ENCODE measurements around the gene TXNL4A.

Gene TXNL4A

DNA sequence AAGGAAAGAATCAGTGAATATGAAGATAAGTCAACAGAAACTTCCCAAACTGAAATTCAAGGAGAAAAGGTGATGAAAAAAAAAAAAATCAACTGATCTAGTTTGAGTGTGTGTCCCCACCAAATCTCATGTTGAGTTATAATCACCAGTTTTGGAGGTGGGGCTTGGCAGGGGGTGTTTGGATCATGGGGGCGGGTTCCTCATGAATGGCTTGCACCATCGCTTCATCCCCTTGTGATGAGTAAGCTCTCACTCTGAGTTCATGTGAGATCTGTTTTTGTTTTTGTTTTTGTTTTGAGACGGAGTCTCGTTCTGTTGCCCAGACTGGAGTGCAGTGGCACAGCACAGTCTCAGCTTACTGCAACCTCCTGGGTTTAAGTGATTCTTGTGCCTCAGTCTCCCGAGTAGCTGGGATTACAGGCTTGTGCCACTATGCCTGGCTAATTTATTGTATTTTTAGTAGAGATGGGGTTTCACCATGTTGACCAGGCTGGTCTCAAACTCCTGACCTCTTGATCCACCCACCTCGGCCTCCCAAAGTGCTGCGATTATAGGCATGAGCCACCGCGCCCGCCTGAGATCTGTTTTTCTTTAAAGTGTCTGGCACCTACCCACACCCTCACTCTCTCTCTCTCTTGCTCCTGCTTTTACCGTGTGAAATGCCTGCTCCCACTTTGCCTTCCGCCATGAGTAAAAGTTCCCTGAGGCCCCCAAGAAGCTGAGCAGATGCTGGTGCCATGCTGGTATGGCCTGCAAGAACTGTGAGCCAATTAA is 32.9 kb downstream of the TXNL4A start:
- TF ChIP-seq JUND (IDR thresholded peaks at IDR 0.05; ENCODE audit: low read depth): no peak
- DNase-seq (ENCODE audit: low read depth in 1 of 2, low spot score in 1 of 2): no peak
- in situ Hi-C loops (cut with HindIII; ENCODE audit: low pct_unique_long_range_greater_than_20kb, low sequenced_read_pairs): no loop called here

DNA sequence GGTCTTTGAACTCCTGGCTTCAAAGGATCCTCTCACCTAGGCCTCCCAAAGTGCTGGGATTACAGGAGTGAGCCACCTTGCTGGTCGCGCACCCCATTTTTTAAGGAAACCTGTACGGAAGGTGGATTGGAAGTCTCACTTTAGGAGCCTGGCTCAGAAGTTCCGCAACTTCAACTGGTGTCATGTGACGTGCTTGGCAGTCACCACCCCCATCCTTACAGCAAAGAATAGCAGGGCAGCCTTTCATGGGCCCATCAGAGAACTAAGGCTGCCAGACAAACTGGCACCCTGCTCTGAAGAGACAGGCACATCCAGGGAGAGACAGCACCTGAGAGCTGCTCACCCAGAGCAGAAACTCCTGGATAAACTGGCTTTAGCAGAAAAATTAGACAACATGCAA is 33.6 kb downstream of the TXNL4A start:
- in situ Hi-C loops (cut with HindIII; ENCODE audit: low pct_unique_long_range_greater_than_20kb, low sequenced_read_pairs): no loop called here
- DNase-seq (ENCODE audit: low read depth in 1 of 2, low spot score in 1 of 2): no peak
- no peak for TF ChIP-seq JUND (IDR thresholded peaks at IDR 0.05; ENCODE audit: low read depth)

DNA sequence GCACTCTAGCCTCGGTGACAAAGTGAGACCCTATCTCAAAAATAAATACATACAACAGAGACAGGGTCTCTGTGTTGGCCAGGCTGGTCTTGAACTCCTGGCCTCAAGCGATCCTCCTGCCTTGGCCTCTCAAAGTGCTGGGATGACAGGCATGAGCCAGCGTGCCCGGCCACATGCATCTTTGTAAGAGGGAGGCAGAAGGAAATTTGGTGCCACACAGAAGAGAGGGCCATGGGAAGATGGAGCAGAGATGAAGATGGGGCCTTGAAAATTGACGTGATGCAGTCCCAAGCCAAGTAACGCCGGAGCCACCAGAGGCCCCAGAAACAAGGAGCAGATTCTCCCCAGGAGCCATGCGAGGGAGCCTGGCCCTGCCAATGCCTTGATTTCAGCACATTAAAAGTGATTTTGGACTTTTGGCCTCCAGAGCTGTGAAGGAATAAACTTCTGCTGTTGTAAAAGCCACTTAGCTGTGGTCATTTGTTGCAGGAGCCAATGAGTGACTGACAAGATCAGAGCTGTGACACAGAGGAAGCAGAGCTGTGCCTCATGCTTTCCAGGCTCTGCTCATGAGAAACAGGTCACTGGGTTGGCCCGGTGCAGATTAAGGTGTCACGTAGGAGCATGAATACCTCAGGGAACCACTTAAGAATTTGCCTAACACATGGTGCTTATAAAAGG is 34.3 kb downstream of the TXNL4A start:
- DNase-seq (ENCODE audit: low read depth in 1 of 2, low spot score in 1 of 2): no peak
- in situ Hi-C loops (cut with HindIII; ENCODE audit: low pct_unique_long_range_greater_than_20kb, low sequenced_read_pairs): no loop called here
- no peak for TF ChIP-seq JUND (IDR thresholded peaks at IDR 0.05; ENCODE audit: low read depth)

- TF ChIP-seq JUND (IDR thresholded peaks at IDR 0.05; ENCODE audit: low read depth): no peak
- in situ Hi-C loops (cut with HindIII; ENCODE audit: low pct_unique_long_range_greater_than_20kb, low sequenced_read_pairs): no loop called here
- DNase-seq (ENCODE audit: low read depth in 1 of 2, low spot score in 1 of 2): no peak
These were observed 35.3 kb downstream of the TXNL4A start for GRCh38 chr18:79952996-79953559.

- TF ChIP-seq JUND (IDR thresholded peaks at IDR 0.05; ENCODE audit: low read depth): no peak
These were observed 35.8 kb downstream of the TXNL4A start for GRCh38 chr18:79952456-79952995.

GRCh38 chr18:79951545-79952455 is 36.6 kb downstream of the TXNL4A start, which contains the start of gene SLC66A2:
Gene SLC66A2, minus strand, starts transcription at chr18:79951653. Its CDS starts 727 bp downstream, at chr18:79950926.
- peak; percentile 72 to 87 for DNase-seq (ENCODE audit: low read depth in 1 of 2, low spot score in 1 of 2)
- no peak for TF ChIP-seq JUND (IDR thresholded peaks at IDR 0.05; ENCODE audit: low read depth)
- in situ Hi-C loops (cut with HindIII; ENCODE audit: low pct_unique_long_range_greater_than_20kb, low sequenced_read_pairs): no loop called here

More at GRCh38 chr18:79952456-79952995, 35.8 kb downstream of the TXNL4A start:
- DNase-seq (ENCODE audit: low read depth in 1 of 2, low spot score in 1 of 2): no peak
- in situ Hi-C loops (cut with HindIII; ENCODE audit: low pct_unique_long_range_greater_than_20kb, low sequenced_read_pairs): no loop called here

- TF ChIP-seq JUND (IDR thresholded peaks at IDR 0.05; ENCODE audit: low read depth): no peak
- DNase-seq (ENCODE audit: low read depth in 1 of 2, low spot score in 1 of 2): peak in 1 of 2 experiments; percentile 30
- in situ Hi-C loops (cut with HindIII; ENCODE audit: low pct_unique_long_range_greater_than_20kb, low sequenced_read_pairs): no loop called here
These were observed 37.6 kb downstream of the TXNL4A start for GRCh38 chr18:79950515-79951341.

- in situ Hi-C loops (cut with HindIII; ENCODE audit: low pct_unique_long_range_greater_than_20kb, low sequenced_read_pairs): no loop called here
- no peak for TF ChIP-seq JUND (IDR thresholded peaks at IDR 0.05; ENCODE audit: low read depth)
- no peak for DNase-seq (ENCODE audit: low read depth in 1 of 2, low spot score in 1 of 2)
These were observed 38.5 kb downstream of the TXNL4A start for GRCh38 chr18:79949697-79950487.

GRCh38 chr18:79948719-79949411 is 39.5 kb downstream of the TXNL4A start:
- no peak for TF ChIP-seq JUND (IDR thresholded peaks at IDR 0.05; ENCODE audit: low read depth)
- no peak for DNase-seq (ENCODE audit: low read depth in 1 of 2, low spot score in 1 of 2)
- in situ Hi-C loops (cut with HindIII; ENCODE audit: low pct_unique_long_range_greater_than_20kb, low sequenced_read_pairs): no loop called here
